AG04450 (cell line): ENCODE results near the gene CAV2. TPM values are rescaled to one million over a fixed set of nuclear protein-coding genes. Genes with fewer than 3 reads are reported as not detected.

Experiments used
- CTCF ChIA-PET: fragments of 300-600, 350-600 bp; formaldehyde crosslinking; extraction: SDS; loops from one replicate; lab custom pipeline; 2022; ENCODE audit warnings: antibody characterized with exemption, inconsistent platforms; lab: Charles Lee
- POLR2A ChIA-PET: fragments of 350-600 bp; formaldehyde crosslinking; extraction: SDS; loops from one replicate; lab custom pipeline; 2021; ENCODE audit warnings: antibody characterized with exemption, inconsistent platforms; lab: Yijun Ruan, JAX
- DNase-seq: peaks from one replicate; pipeline ENCODE4 v3.0.0-alpha.2; 2011; ENCODE audit warnings: low read depth, low spot score
- H3K27ac ChIP-seq: one replicate; pipeline ENCODE4 v1.5.1; 2012; ENCODE audit warnings: low read depth, low read length, control low read depth
- H3K27me3 ChIP-seq: one replicate; pipeline ENCODE4 v1.6.0; 2012; ENCODE audit warnings: low read length; ENCODE audit not compliant: control insufficient read depth, insufficient read depth
- H3K4me3 ChIP-seq: 2 replicates; pipeline ENCODE4 v1.5.1; 2011; ENCODE audit warnings: mild to moderate bottlenecking, low read depth, low read length, control low read depth
- H3K9me3 ChIP-seq: 2 replicates; pipeline ENCODE4 v1.5.1; 2012; ENCODE audit warnings: low read length; ENCODE audit not compliant: control insufficient read depth, insufficient read depth
- polyA plus RNA-seq: library from polyadenylated mRNA; depleted of rRNA; stranded (reverse); fragments of >200 nt; gene quantifications from 2 replicates; pipeline ENCODE4 v1.2.3, GENCODE V29; 2011
- TF ChIP-seq, protein P1 (sequence below): IDR thresholded peaks from 2 replicates; pipeline ENCODE4 v1.5.1; 2011; ENCODE audit warnings: low read depth, low read length, control low read depth, inconsistent platforms

The CAV2 gene
- polyA plus RNA-seq, 1 experiment = 265 TPM

DNA sequence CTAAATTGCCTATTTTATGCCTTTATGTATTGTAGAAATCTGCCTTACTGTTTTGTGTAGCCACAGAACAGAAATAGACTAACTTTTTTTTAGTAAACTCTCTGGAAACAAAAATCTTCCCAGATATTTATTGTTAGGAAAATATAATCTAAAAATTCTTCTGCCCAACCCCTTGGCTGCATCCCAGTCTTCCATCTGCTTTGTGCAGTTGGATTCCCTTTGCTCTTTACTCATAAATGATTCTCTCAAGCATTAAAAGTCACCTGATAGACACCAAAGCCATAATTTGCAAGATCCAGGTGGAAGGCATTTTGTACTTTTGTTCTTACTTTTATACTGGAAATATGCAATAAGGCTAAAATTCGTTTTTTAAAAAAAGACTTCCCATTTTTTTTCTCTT is 6.1 kb upstream of the CAV2 start:
- POLR2A ChIA-PET = no interaction called here
- H3K27ac ChIP-seq = no peak overlapping the region
- H3K4me3 ChIP-seq = no peak overlapping the region
- no peak for DNase-seq
- TF ChIP-seq, protein P1, sequence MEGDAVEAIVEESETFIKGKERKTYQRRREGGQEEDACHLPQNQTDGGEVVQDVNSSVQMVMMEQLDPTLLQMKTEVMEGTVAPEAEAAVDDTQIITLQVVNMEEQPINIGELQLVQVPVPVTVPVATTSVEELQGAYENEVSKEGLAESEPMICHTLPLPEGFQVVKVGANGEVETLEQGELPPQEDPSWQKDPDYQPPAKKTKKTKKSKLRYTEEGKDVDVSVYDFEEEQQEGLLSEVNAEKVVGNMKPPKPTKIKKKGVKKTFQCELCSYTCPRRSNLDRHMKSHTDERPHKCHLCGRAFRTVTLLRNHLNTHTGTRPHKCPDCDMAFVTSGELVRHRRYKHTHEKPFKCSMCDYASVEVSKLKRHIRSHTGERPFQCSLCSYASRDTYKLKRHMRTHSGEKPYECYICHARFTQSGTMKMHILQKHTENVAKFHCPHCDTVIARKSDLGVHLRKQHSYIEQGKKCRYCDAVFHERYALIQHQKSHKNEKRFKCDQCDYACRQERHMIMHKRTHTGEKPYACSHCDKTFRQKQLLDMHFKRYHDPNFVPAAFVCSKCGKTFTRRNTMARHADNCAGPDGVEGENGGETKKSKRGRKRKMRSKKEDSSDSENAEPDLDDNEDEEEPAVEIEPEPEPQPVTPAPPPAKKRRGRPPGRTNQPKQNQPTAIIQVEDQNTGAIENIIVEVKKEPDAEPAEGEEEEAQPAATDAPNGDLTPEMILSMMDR = no peak
- no peaks in the 10 kb centered on the region; the same call in 1 of the 2 replicates for H3K9me3 ChIP-seq
- CTCF ChIA-PET = interaction anchor here (2.9 kb wide), 1 partner anchor 234 kb away, joined by 10 read pairs; no protein-coding TSS in a partner anchor
- H3K27me3 ChIP-seq = no peaks in the 10 kb centered on the region

DNA sequence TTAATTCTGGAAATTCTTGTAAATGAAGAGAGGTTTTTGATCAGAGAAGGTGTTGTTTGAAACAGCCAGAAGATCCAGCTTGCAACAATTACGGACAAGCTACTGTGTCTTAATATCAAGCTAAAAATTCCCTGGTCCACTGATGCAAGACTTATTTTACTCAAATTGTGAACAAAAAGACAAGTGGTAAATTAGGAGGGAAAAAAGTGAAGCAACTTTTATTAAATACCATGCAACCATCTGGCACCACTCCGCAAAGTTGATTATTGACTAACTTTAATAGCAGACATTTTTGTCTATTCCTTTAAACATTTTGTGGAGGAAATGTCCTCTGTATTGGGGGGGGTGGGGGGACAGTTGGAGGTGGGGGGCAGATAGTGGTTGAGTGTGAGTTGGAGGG is 5.1 kb upstream of the CAV2 start:
- TF ChIP-seq, protein P1 = no peak
- no peak overlapping the region for H3K27ac ChIP-seq
- H3K27me3 ChIP-seq = no peaks in the 10 kb centered on the region
- H3K4me3 ChIP-seq = no peak overlapping the region
- no peak for DNase-seq
- no peaks in the 10 kb centered on the region; the same call in 1 of the 2 replicates for H3K9me3 ChIP-seq
- CTCF ChIA-PET = interaction anchor here (1.1 to 2.9 kb wide), 2 partner anchors 97 to 235 kb away, joined by 3 to 10 read pairs; no protein-coding TSS in a partner anchor
- POLR2A ChIA-PET = no interaction called here

DNA sequence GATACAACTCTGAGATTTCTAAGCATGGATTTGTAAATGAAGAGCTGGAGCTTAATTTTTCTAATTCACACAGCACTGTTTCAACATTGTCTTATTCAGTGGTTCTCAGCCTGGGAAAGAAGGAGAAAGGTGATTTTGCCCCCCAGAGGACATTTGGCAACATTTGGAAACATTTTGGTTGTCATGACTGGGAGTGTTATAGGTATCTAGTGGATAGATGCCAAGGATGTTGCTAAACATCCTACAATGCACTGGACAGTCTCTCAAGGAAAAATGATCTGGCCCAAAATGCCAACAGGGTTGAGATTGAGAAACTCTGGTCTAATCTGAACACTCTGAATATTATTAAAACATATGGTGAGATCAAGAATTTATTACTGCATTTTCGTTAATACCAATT is 3.8 kb upstream of the CAV2 start:
- Histone ChIP-seq H3K27ac (no peak overlapping the region), H3K27me3 (no peaks in the 10 kb centered on the region), H3K9me3 (no peaks in the 10 kb centered on the region; the same call in 1 of the 2 replicates), H3K4me3 (no peak overlapping the region)
- DNase-seq = no peak
- TF ChIP-seq, protein P1 = no peak
- ChIA-PET POLR2A (no interaction called here), CTCF (interaction anchor here (1.2 to 2.9 kb wide), 2 partner anchors 30 to 237 kb away, joined by 6 to 10 read pairs; no protein-coding TSS in a partner anchor)

DNA sequence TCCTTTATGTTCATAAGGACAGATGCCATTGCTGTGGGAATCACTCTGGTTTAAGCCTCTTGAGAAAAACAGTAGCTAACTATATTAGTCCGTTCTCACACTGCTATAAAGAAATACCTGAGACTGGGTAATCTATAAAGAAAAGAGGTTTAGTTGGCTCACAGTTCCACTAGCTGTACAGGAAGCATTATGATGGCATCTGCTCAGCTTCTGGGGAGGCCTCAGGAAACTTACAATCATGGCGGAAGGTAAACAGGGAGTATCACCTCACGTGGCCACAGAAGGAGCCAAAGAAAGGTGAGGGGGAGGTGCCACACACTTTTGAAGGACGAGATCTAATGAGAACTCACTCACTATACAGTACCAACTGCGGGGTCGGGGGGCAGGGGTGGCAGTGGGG is 2.9 kb upstream of the CAV2 start:
- Histone ChIP-seq H3K4me3 (no peak overlapping the region), H3K27ac (no peak overlapping the region), H3K9me3 (no peaks in the 10 kb centered on the region; the same call in 1 of the 2 replicates), H3K27me3 (no peaks in the 10 kb centered on the region)
- TF ChIP-seq, protein P1 = no peak
- POLR2A ChIA-PET = no interaction called here
- CTCF ChIA-PET = interaction anchor here (1.2 kb wide), 1 partner anchor 30 kb away, joined by 6 read pairs; no protein-coding TSS in a partner anchor
- DNase-seq = no peak

DNA sequence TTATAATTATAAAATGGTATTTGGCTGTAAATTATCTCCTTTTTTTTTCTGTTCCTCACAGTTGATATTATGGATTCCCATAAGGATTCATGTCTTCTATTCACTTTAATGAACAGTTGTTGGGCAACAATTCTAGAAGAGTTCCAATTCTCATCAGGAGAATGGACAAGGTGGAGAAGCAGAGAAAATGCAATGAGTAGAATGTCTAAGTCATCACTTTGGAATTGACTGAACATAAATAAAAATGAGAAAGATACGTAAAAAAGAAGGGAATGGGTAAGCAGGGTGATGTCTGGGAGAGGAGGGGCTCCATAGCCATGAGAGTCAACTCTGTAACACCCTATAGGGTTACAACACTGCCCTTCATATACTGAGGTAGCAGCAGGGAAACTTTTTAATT is 1.8 kb upstream of the CAV2 start:
- ChIA-PET CTCF (no interaction called here), POLR2A (no interaction called here)
- TF ChIP-seq, protein P1 = no peak

More for the DNA sequence above, 1.8 kb upstream of the CAV2 start:
- Histone ChIP-seq H3K27me3 (no peaks in the 10 kb centered on the region), H3K27ac (no peak overlapping the region), H3K4me3 (no peak overlapping the region), H3K9me3 (no peaks in the 10 kb centered on the region; the same call in 1 of the 2 replicates)
- no peak for DNase-seq
